Activated CD4-positive, alpha-beta T cell treated with anti-CD3 and anti-CD28 coated beads, Interleukin-2, amount 10 ng/mL, durations not matched to agents 24 days and 14 days (primary cell): ENCODE data around the gene PRDM16. TPM values are rescaled to one million over a fixed set of nuclear protein-coding genes. Genes with fewer than 3 reads are reported as not detected.

ENCODE experiments used
- DNase-seq: peaks from one replicate; pipeline ENCODE4 v3.0.0; 2022
- H3K27ac Mint-ChIP-seq: one replicate; pipeline ENCODE4 v1.8.0; 2022; ENCODE audit warnings: mild to moderate bottlenecking, mixed read lengths
- H3K27me3 Mint-ChIP-seq: one replicate; pipeline ENCODE4 v1.8.0; 2022; ENCODE audit warnings: mixed read lengths
- H3K36me3 Mint-ChIP-seq: one replicate; pipeline ENCODE4 v1.8.0; 2022; ENCODE audit warnings: low read depth, mild to moderate bottlenecking, mixed read lengths
- H3K4me1 Mint-ChIP-seq: one replicate; pipeline ENCODE4 v1.8.0; 2021; ENCODE audit warnings: mixed read lengths
- H3K4me3 Mint-ChIP-seq: one replicate; pipeline ENCODE4 v1.8.0; 2022; ENCODE audit warnings: mild to moderate bottlenecking, moderate library complexity, mixed read lengths
- H3K9me3 Mint-ChIP-seq: one replicate; pipeline ENCODE4 v1.8.0; 2021; ENCODE audit warnings: mixed read lengths
- intact Hi-C: fragments of 100-400 bp; cut with micrococcal nuclease; formaldehyde crosslinking; loops from one replicate; pipeline ENCODE4 v1.15.1; 2023
- total RNA-seq: library from RNA; stranded (reverse); gene quantifications from 2 replicates; pipeline ENCODE4 v1.2.3, GENCODE V29; 2022

Gene PRDM16
- total RNA-seq, 1 donor from 2014 or later: not detected

DNA sequence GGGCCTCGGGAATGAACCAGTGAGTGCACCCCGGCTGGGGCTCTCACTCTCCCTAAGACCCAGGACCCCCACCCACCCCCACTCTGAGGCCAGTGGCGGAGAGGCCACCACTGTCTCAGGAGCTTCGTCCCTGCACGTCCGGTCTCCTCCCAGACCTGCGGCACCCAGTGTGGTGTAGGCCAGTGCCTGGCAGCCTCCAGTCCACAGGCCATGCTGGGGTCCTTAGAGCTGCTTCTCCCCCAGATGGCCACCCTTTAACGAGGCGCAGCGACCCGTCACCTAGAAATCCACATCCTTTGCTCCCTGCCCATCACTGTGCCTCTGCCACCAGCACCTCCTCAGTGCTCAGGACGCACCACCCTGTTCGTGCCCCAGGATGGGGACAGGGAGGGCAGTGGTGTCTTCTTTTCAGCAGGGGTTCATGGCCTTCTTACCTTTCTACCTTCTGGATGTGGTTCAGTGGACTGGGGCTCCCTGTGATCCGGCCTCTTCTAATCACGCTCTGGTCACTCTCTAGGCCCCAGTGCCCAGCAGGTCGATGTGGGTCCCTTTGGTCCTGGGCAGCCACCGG lies 253.5 kb downstream of the PRDM16 start:
- H3K36me3 Mint-ChIP-seq: no peaks in the 10 kb centered on the region
- H3K4me3 Mint-ChIP-seq: no peak overlapping the region
- intact Hi-C loops: no loop called here
- H3K27me3 Mint-ChIP-seq: no peaks in the 10 kb centered on the region
- H3K4me1 Mint-ChIP-seq: no peaks in the 10 kb centered on the region
- no peak for DNase-seq
- no peaks in the 10 kb centered on the region for H3K9me3 Mint-ChIP-seq
- H3K27ac Mint-ChIP-seq: no peak overlapping the region

- H3K27ac Mint-ChIP-seq: no peak overlapping the region
- no peaks in the 10 kb centered on the region for H3K36me3 Mint-ChIP-seq
- no peak for DNase-seq
- no peak overlapping the region for H3K4me3 Mint-ChIP-seq
- H3K9me3 Mint-ChIP-seq: no peaks in the 10 kb centered on the region
- intact Hi-C loops: no loop called here
- no peaks in the 10 kb centered on the region for H3K27me3 Mint-ChIP-seq
- H3K4me1 Mint-ChIP-seq: no peaks in the 10 kb centered on the region
Observed at GRCh38 chr1:3323021-3323795, 254.2 kb downstream of the PRDM16 start.

DNA sequence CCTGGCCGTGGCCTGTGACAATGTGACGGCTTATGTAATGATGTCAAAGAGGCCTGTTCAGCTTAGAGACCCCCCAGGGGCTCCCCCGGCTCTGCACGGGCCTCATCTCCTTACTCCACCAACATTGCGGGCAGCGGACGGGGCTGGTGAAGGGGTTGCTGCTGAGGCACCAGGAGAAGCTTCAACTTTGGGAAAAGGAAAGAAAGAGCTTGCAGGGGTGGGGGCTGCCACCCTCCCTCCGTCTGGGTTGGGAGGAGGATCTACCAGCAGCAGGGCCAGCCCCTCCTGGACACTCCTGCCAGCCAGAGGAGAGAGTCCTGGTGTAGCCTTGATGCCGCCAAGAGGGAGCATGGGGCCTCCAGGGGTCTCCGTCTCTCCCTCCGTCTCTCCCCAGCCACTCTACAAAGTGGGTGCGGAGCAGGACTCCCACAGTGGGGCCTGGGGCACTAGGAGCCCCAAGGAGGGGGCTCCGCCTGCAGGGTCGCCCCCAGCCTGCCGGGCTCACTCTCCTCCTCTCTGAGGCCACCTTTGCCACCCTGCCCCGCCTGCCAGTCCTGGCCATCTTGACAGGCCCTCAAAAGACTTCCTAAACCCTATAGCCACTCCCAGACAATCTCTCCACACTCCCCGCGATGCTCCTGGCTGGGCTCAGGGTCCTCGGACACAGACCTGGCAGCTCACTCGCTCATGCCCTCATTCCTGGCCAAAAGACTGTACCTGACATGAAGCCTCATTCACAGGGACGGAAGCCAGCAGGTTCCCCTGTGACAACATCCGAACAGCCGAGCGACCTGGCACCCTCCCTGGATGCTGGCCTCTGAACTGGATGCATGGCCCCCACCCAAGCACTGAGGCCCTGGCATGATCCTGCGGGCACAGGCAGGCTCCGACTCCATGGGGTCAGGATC lies 255.0 kb downstream of the PRDM16 start:
- no peak overlapping the region for H3K27ac Mint-ChIP-seq
- no peaks in the 10 kb centered on the region for H3K4me1 Mint-ChIP-seq
- no peaks in the 10 kb centered on the region for H3K27me3 Mint-ChIP-seq
- H3K4me3 Mint-ChIP-seq: no peak overlapping the region
- H3K36me3 Mint-ChIP-seq: no peaks in the 10 kb centered on the region
- intact Hi-C loops: no loop called here
- no peaks in the 10 kb centered on the region for H3K9me3 Mint-ChIP-seq
- DNase-seq: no peak

DNA sequence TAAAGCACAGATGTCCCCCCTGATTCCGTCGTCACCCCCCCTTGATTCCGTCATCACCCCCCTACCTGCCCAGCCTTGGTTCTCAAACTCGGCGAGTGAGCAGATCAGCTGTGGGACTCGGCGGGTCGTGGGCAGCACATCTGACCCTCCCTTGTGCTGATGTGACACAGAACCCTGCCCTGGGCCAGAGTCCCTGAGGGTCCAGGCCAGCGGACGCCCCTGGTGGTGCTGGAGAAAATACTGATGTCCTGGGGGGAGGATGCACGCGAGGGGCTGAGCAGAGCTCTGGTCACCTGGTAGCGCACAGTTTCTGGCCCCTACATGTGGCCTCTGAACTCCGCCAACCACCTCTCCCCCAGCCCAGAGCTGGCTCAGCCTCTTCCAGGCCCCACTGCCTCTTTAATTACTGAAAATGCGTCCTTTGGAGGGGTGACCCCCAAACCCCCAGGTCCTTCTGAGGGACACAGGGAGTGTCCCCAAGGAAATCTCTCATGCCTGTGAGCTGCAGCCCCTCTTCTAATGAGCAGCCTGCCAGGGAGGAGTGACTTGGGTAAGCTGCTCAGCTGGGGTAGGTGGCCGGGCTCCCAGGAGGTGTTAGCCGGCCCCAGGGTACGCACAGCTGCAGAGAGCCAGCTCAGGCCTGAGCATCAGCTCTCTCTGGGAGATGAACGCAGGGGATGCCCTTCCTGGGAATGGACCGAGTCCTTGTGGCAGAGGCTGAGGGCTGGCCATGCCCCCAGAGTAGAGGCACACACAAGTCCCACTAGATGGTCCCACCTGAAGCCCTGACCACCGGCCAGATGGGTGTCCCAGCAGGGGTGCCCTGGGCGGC lies 255.9 kb downstream of the PRDM16 start:
- Mint-ChIP-seq H3K36me3 (no peaks in the 10 kb centered on the region), H3K27ac (no peak overlapping the region), H3K4me1 (no peaks in the 10 kb centered on the region), H3K4me3 (no peak overlapping the region), H3K27me3 (no peaks in the 10 kb centered on the region), H3K9me3 (no peaks in the 10 kb centered on the region)
- intact Hi-C loops: no loop called here
- DNase-seq: no peak

- H3K9me3 Mint-ChIP-seq: no peaks in the 10 kb centered on the region
- no peaks in the 10 kb centered on the region for H3K27me3 Mint-ChIP-seq
- H3K4me1 Mint-ChIP-seq: no peaks in the 10 kb centered on the region
- no peak for DNase-seq
- H3K27ac Mint-ChIP-seq: no peak overlapping the region
- intact Hi-C loops: no loop called here
- H3K4me3 Mint-ChIP-seq: no peak overlapping the region
- no peaks in the 10 kb centered on the region for H3K36me3 Mint-ChIP-seq
Observed at GRCh38 chr1:3326516-3327388, 257.7 kb downstream of the PRDM16 start.

GRCh38 chr1:3327389-3327702 lies 258.3 kb downstream of the PRDM16 start:
- no peaks in the 10 kb centered on the region for H3K36me3 Mint-ChIP-seq
- no peak overlapping the region for H3K27ac Mint-ChIP-seq
- H3K4me3 Mint-ChIP-seq: no peak overlapping the region
- H3K9me3 Mint-ChIP-seq: no peaks in the 10 kb centered on the region
- H3K4me1 Mint-ChIP-seq: no peaks in the 10 kb centered on the region
- H3K27me3 Mint-ChIP-seq: no peaks in the 10 kb centered on the region
- no peak for DNase-seq
- intact Hi-C loops: no loop called here

DNA sequence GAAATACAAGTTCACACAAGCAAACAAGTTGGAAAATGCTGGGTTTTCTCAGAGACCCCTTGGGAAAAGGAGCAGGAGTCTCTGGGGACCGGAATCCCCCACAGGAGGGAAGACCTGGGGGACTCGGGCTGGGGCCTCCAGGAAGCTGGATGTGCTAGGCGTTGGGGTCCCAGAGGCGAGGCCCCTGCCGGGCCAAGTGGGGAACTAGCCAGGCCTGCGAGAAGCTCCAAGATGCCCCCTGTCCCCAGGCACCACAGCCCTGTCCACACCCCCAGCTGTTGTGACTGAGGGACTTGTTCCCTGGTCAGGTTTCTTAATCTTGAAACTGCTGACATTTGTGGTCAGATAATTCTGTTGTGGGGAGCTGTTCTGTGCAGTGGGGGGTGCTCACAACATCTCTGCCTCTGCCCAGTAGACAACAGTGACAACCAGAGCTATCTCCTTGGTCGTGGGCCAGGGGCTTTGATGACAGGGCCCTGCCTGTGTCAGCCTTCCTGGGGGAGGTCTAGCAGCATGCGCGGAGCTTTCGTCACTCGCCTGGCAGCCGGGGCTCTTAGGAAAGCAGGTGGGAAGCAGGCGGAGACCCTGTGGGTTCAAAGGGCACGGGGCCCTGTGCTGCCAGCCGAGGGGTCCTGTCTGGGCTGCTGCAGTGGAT lies 259.1 kb downstream of the PRDM16 start:
- intact Hi-C loops: no loop called here
- no peak for DNase-seq

DNA sequence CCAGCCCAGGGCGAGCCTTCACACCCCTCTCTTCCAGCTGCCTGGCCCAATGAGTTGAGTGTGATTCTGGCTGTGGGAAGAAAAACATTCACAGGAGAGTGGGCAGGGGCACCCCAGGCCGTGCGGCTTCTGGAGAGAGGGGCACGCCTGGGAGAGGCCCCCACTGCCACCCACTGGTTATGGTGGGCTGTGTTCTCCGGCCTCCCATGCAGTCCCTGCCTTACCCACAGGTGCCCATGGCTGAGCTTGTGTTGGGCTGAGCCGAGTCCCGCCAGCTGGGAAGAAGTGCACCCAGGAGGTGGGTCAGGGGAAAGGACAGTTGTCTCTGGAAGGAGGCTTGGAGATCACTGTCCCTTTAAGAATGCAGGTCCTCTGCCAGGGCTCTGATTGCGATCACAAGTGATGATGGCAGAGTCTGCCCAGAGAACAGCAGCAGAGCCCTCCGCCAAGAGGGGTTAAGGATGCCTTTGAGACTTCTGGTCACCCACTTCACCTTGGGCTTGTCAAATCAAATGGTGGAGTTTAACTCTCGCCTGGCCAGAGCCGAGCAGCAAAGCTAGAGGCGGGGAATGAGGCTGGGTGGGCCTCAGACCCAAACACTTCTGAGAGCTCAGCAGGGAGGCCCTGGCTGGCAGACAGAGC lies 260.8 kb downstream of the PRDM16 start:
- Mint-ChIP-seq H3K27ac (no peak overlapping the region), H3K4me1 (no peaks in the 10 kb centered on the region), H3K27me3 (no peaks in the 10 kb centered on the region), H3K9me3 (no peaks in the 10 kb centered on the region), H3K4me3 (no peak overlapping the region), H3K36me3 (no peaks in the 10 kb centered on the region)
- no peak for DNase-seq
- intact Hi-C loops: no loop called here

More for the DNA sequence above, 259.1 kb downstream of the PRDM16 start:
- no peaks in the 10 kb centered on the region for H3K36me3 Mint-ChIP-seq
- H3K4me3 Mint-ChIP-seq: no peak overlapping the region
- no peak overlapping the region for H3K27ac Mint-ChIP-seq
- H3K27me3 Mint-ChIP-seq: no peaks in the 10 kb centered on the region
- H3K4me1 Mint-ChIP-seq: no peaks in the 10 kb centered on the region
- H3K9me3 Mint-ChIP-seq: no peaks in the 10 kb centered on the region

DNA sequence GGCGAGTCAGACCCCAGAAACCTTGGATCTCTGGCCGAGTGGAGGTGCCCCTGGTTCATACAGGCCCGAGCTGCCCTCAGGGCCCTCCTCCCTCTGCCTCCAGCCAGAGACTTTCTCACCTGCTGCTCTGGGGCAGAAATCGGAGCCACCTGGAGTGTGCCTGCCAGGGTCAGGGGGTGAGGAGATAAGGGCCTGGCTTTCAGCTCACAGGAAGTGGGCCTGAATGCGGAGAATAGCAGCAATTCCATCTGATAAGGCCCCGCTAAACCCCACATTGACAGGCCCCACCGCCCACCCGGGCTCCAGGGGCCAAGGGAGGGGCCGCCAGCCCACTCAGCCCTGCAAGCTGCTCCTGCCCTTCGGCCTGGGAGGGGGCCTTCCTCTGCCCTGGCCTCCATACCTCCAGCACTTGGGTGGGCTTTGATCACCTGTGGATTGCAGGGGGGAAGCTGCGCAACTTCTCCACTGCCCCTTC lies 261.8 kb downstream of the PRDM16 start:
- no peaks in the 10 kb centered on the region for H3K9me3 Mint-ChIP-seq

GRCh38 chr1:3331564-3331963 lies 262.6 kb downstream of the PRDM16 start:
- Mint-ChIP-seq H3K27me3 (no peaks in the 10 kb centered on the region), H3K9me3 (no peaks in the 10 kb centered on the region), H3K36me3 (no peaks in the 10 kb centered on the region), H3K27ac (no peak overlapping the region), H3K4me1 (no peaks in the 10 kb centered on the region), H3K4me3 (no peak overlapping the region)
- DNase-seq: no peak
- intact Hi-C loops: no loop called here

More for the DNA sequence above, 261.8 kb downstream of the PRDM16 start:
- intact Hi-C loops: no loop called here
- no peaks in the 10 kb centered on the region for H3K27me3 Mint-ChIP-seq
- H3K4me1 Mint-ChIP-seq: no peaks in the 10 kb centered on the region
- no peak overlapping the region for H3K27ac Mint-ChIP-seq
- H3K36me3 Mint-ChIP-seq: no peaks in the 10 kb centered on the region
- H3K4me3 Mint-ChIP-seq: no peak overlapping the region
- no peak for DNase-seq

- no peak for DNase-seq
- intact Hi-C loops: no loop called here
- no peaks in the 10 kb centered on the region for H3K9me3 Mint-ChIP-seq
- H3K36me3 Mint-ChIP-seq: no peaks in the 10 kb centered on the region
- H3K4me1 Mint-ChIP-seq: no peaks in the 10 kb centered on the region
- H3K27me3 Mint-ChIP-seq: no peaks in the 10 kb centered on the region
- no peak overlapping the region for H3K27ac Mint-ChIP-seq
- H3K4me3 Mint-ChIP-seq: no peak overlapping the region
Observed at GRCh38 chr1:3332043-3332442, 263.0 kb downstream of the PRDM16 start.

- no peaks in the 10 kb centered on the region for H3K9me3 Mint-ChIP-seq
- no peaks in the 10 kb centered on the region for H3K27me3 Mint-ChIP-seq
- DNase-seq: no peak
- no peak overlapping the region for H3K27ac Mint-ChIP-seq
- no peak overlapping the region for H3K4me3 Mint-ChIP-seq
- intact Hi-C loops: no loop called here
- H3K4me1 Mint-ChIP-seq: no peaks in the 10 kb centered on the region
- H3K36me3 Mint-ChIP-seq: no peaks in the 10 kb centered on the region
Observed at GRCh38 chr1:3332662-3333061, 263.7 kb downstream of the PRDM16 start.
